ENCODE data around the gene C16orf92.

C16orf92 gene

GRCh38 chr16:30054451-30054850 is 31.5 kb downstream of the C16orf92 start:
- peak overlapping the region; percentile 26 for H3K4me3 ChIP-seq (ENCODE audit: low read length)
- DNase-seq (ENCODE audit: low read depth), result no peak
- H3K36me3 ChIP-seq (ENCODE audit: control insufficient read depth, insufficient read depth, low read length, severe bottlenecking), result no peaks in the 10 kb centered on the region

GRCh38 chr16:30054959-30055553 is 32.1 kb downstream of the C16orf92 start:
- Histone ChIP-seq H3K9ac (ENCODE audit: low read length) (no peak overlapping the region), H3K4me1 (ENCODE audit: control insufficient read depth, insufficient read depth, low read length) (peaks cover 7% of the 10 kb centered on the region)

More at GRCh38 chr16:30054451-30054850, 31.5 kb downstream of the C16orf92 start:
- Histone ChIP-seq H3K9me3 (ENCODE audit: control insufficient read depth, low read length) (no peaks in the 10 kb centered on the region), H3K27me3 (replicated peaks; ENCODE audit: control insufficient read depth, insufficient read depth, low read length) (no peaks in the 10 kb centered on the region), H3K4me1 (ENCODE audit: control insufficient read depth, insufficient read depth, low read length) (peaks cover 5% of the 10 kb centered on the region), H3K9ac (ENCODE audit: low read length) (no peak overlapping the region)

GRCh38 chr16:30060346-30060745 is 37.3 kb downstream of the C16orf92 start:
- Histone ChIP-seq H3K9me3 (ENCODE audit: control insufficient read depth, low read length) (no peaks in the 10 kb centered on the region), H3K36me3 (ENCODE audit: control insufficient read depth, insufficient read depth, low read length, severe bottlenecking) (no peaks in the 10 kb centered on the region), H3K4me3 (ENCODE audit: low read length) (no peak overlapping the region), H3K4me1 (ENCODE audit: control insufficient read depth, insufficient read depth, low read length) (peaks cover 28% of the 10 kb centered on the region), H3K27me3 (replicated peaks; ENCODE audit: control insufficient read depth, insufficient read depth, low read length) (no peaks in the 10 kb centered on the region), H3K9ac (ENCODE audit: low read length) (no peak overlapping the region)
- no peak for DNase-seq (ENCODE audit: low read depth)

More at GRCh38 chr16:30054959-30055553, 32.1 kb downstream of the C16orf92 start:
- Histone ChIP-seq H3K4me3 (ENCODE audit: low read length) (no peak overlapping the region), H3K9me3 (ENCODE audit: control insufficient read depth, low read length) (no peaks in the 10 kb centered on the region), H3K27me3 (replicated peaks; ENCODE audit: control insufficient read depth, insufficient read depth, low read length) (no peaks in the 10 kb centered on the region), H3K36me3 (ENCODE audit: control insufficient read depth, insufficient read depth, low read length, severe bottlenecking) (no peaks in the 10 kb centered on the region)
- DNase-seq (ENCODE audit: low read depth), result no peak

GRCh38 chr16:30060836-30061554 is 38.0 kb downstream of the C16orf92 start:
- Histone ChIP-seq H3K36me3 (ENCODE audit: control insufficient read depth, insufficient read depth, low read length, severe bottlenecking) (no peaks in the 10 kb centered on the region), H3K9ac (ENCODE audit: low read length) (no peak overlapping the region), H3K4me3 (ENCODE audit: low read length) (no peak overlapping the region), H3K4me1 (ENCODE audit: control insufficient read depth, insufficient read depth, low read length) (peaks cover 28% of the 10 kb centered on the region), H3K27me3 (replicated peaks; ENCODE audit: control insufficient read depth, insufficient read depth, low read length) (no peaks in the 10 kb centered on the region), H3K9me3 (ENCODE audit: control insufficient read depth, low read length) (no peaks in the 10 kb centered on the region)
- no peak for DNase-seq (ENCODE audit: low read depth)

- no peak for DNase-seq (ENCODE audit: low read depth)
- Histone ChIP-seq H3K9me3 (ENCODE audit: control insufficient read depth, low read length) (no peaks in the 10 kb centered on the region), H3K4me1 (ENCODE audit: control insufficient read depth, insufficient read depth, low read length) (peaks cover 40% of the 10 kb centered on the region), H3K36me3 (ENCODE audit: control insufficient read depth, insufficient read depth, low read length, severe bottlenecking) (peaks cover 23% of the 10 kb centered on the region), H3K9ac (ENCODE audit: low read length) (peak overlapping the region; percentile 100), H3K4me3 (ENCODE audit: low read length) (peak overlapping the region; percentile 89), H3K27me3 (replicated peaks; ENCODE audit: control insufficient read depth, insufficient read depth, low read length) (no peaks in the 10 kb centered on the region)
Measured at GRCh38 chr16:30063278-30063892, 40.4 kb downstream of the C16orf92 start.

GRCh38 chr16:30063893-30064728 is 41.1 kb downstream of the C16orf92 start:
- H3K36me3 ChIP-seq (ENCODE audit: control insufficient read depth, insufficient read depth, low read length, severe bottlenecking), result peaks cover 30% of the 10 kb centered on the region
- H3K4me1 ChIP-seq (ENCODE audit: control insufficient read depth, insufficient read depth, low read length), result peaks cover 48% of the 10 kb centered on the region
- peak overlapping the region; percentile 100 for H3K9ac ChIP-seq (ENCODE audit: low read length)
- peak; percentile 46 for DNase-seq (ENCODE audit: low read depth)
- H3K9me3 ChIP-seq (ENCODE audit: control insufficient read depth, low read length), result no peaks in the 10 kb centered on the region
- H3K4me3 ChIP-seq (ENCODE audit: low read length), result peak overlapping the region; percentile 89
- H3K27me3 ChIP-seq (replicated peaks; ENCODE audit: control insufficient read depth, insufficient read depth, low read length), result no peaks in the 10 kb centered on the region

DNA sequence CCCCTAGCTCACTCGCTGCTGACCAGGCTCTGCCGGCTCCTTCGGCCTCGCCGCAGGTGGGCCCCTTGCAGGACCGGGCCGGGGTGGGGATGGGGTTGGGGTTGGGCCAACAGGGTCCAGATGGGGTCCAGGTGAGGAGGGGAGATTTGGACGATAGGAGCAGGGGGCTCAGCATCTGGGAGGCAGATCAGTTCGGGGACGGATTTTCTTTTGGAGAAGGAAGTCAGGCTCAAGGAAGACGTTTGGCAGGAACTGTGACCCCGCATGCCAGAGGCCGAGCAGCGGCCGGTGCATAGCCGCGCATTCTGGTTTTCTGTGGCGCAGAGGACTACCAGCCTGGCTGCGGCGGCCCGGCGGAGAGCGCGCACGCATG is 41.7 kb downstream of the C16orf92 start:
- H3K9ac ChIP-seq (ENCODE audit: low read length), result peak overlapping the region; percentile 100
- DNase-seq (ENCODE audit: low read depth), result no peak

GRCh38 chr16:30065102-30065942 is 42.3 kb downstream of the C16orf92 start, which contains the start of gene ALDOA:
ALDOA (plus strand) TSS chr16:30065760; CDS start chr16:30066898, 1,138 bp downstream.
- peak within 1 kb of the TSS; percentile 100 for H3K9ac ChIP-seq (ENCODE audit: low read length)
- H3K4me1 ChIP-seq (ENCODE audit: control insufficient read depth, insufficient read depth, low read length), result peaks cover 55% of the 10 kb centered on the region
- no peaks in the 10 kb centered on the region for H3K27me3 ChIP-seq (replicated peaks; ENCODE audit: control insufficient read depth, insufficient read depth, low read length)
- H3K9me3 ChIP-seq (ENCODE audit: control insufficient read depth, low read length), result no peaks in the 10 kb centered on the region
- peak within 1 kb of the TSS; percentile 99 for H3K4me3 ChIP-seq (ENCODE audit: low read length)
- peak; percentile 99 for DNase-seq (ENCODE audit: low read depth)
- H3K36me3 ChIP-seq (ENCODE audit: control insufficient read depth, insufficient read depth, low read length, severe bottlenecking), result peaks cover 42% of the 10 kb centered on the region

More for the DNA sequence above, 41.7 kb downstream of the C16orf92 start:
- Histone ChIP-seq H3K27me3 (replicated peaks; ENCODE audit: control insufficient read depth, insufficient read depth, low read length) (no peaks in the 10 kb centered on the region), H3K9me3 (ENCODE audit: control insufficient read depth, low read length) (no peaks in the 10 kb centered on the region), H3K4me1 (ENCODE audit: control insufficient read depth, insufficient read depth, low read length) (peaks cover 54% of the 10 kb centered on the region), H3K4me3 (ENCODE audit: low read length) (peak overlapping the region; percentile 89), H3K36me3 (ENCODE audit: control insufficient read depth, insufficient read depth, low read length, severe bottlenecking) (peaks cover 36% of the 10 kb centered on the region)

DNA sequence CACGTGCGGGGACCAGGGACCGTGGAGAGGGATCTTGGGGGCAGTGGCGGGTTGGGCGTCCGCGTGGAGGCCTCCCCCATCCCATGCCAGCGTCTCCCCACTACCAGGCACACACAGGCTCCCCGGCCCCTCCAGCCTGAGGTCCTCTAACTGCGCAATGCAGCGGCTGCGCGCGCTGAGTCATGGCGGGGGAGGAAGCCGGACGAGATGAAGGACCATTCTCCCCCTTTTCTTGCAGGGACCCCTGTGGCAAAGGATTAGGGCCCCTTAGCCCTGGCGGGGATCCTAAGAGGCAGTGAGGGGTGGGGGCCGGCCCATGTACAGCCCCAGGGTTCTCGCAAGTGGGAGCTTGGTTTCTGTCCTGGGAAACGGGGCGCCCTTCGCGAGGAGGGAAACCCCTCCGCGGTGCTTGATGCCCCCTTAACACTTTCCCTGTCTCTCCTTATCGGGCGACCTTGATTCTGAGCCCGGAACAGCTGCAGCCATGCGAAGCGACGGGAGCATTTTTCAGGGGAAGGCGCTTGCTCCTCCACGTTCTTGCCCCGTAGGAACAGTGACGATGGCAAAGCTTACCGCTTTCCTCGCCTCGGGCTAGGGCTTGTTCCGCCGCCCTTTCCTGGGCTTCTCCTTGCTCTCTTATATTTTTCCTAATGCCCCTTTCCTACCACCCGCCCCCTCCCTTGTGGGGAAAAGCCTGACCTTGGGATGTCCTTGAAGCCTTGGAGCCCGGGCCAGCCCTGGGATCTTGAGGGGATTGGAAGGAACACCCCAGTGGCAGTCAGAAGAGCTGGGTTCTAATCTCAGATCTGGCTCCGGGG is 43.2 kb downstream of the C16orf92 start:
- Histone ChIP-seq H3K9me3 (ENCODE audit: control insufficient read depth, low read length) (no peaks in the 10 kb centered on the region), H3K9ac (ENCODE audit: low read length) (peak overlapping the region; percentile 100), H3K4me1 (ENCODE audit: control insufficient read depth, insufficient read depth, low read length) (peaks cover 55% of the 10 kb centered on the region), H3K36me3 (ENCODE audit: control insufficient read depth, insufficient read depth, low read length, severe bottlenecking) (peaks cover 50% of the 10 kb centered on the region), H3K4me3 (ENCODE audit: low read length) (peak overlapping the region; percentile 99), H3K27me3 (replicated peaks; ENCODE audit: control insufficient read depth, insufficient read depth, low read length) (no peaks in the 10 kb centered on the region)
- DNase-seq (ENCODE audit: low read depth), result peak; percentile 81
